ENCODE results near the gene DHRS12. TPM values are rescaled to one million over a fixed set of nuclear protein-coding genes. Genes with fewer than 3 reads are reported as not detected.

DHRS12 gene
- total RNA-seq, 4 donors from 2014 or later, result 4.7 to 11.3 (median 7.9) TPM

GRCh38 chr13:51802631-51803418 is 1.1 kb downstream of the DHRS12 start:
- TF ChIP-seq CTCF (IDR thresholded peaks at IDR 0.05), result no peak
- no peak for TF ChIP-seq POLR2A (IDR thresholded peaks at IDR 0.05)
- Histone ChIP-seq H3K27ac (peak overlapping the region; percentile 97 to 100 (median 98)), H3K4me1 (peaks cover 20 to 61% (median 33%) of the 10 kb centered on the region in 3 donors), H3K4me3 (peak overlapping the region; percentile 73 to 91 (median 80)), H3K27me3 (no peaks in the 10 kb centered on the region), H3K9me3 (no peaks in the 10 kb centered on the region), H3K36me3 (peaks cover 0 to 12% (median 0%) of the 10 kb centered on the region in 3 donors)
- DNase-seq, result no peak
- WGBS, 2 donors, result 26 to 40% methylated on average over 7 to 9 of the region's 9 CpGs
- intact Hi-C loops (cut with DNase I), result loop anchor here (5.0 kb wide), 1 partner anchor 221 kb away; the partner anchor contains the start of gene WDFY2

GRCh38 chr13:51801631-51802099 is 2.3 kb downstream of the DHRS12 start:
- Histone ChIP-seq H3K4me1 (peaks cover 20 to 67% (median 33%) of the 10 kb centered on the region in 3 donors), H3K27me3 (no peaks in the 10 kb centered on the region), H3K27ac (peak overlapping the region; percentile 97 to 100 (median 98)), H3K9me3 (no peaks in the 10 kb centered on the region), H3K4me3 (peak overlapping the region in 1 of 4 donors; percentile 26), H3K36me3 (peaks cover 0 to 20% (median 0%) of the 10 kb centered on the region in 3 donors)
- no peak for TF ChIP-seq POLR2A (IDR thresholded peaks at IDR 0.05)
- peak in 1 of 6 experiments; percentile 25 for TF ChIP-seq CTCF (IDR thresholded peaks at IDR 0.05)
- intact Hi-C loops (cut with DNase I), result loop anchor here (5.0 kb wide), 1 partner anchor 219 kb away; the partner anchor contains the start of gene WDFY2
- DNase-seq, result no peak
- WGBS, 2 donors, result 22 to 41% methylated on average over 7 of the region's 7 CpGs

GRCh38 chr13:51800486-51800885 is 3.5 kb downstream of the DHRS12 start:
- H3K4me3 ChIP-seq, result no peak overlapping the region
- H3K36me3 ChIP-seq, result peaks cover 0 to 22% (median 1%) of the 10 kb centered on the region in 3 donors
- 36 to 75% methylated on average over 2 of the region's 5 CpGs for WGBS, 2 donors
- no peaks in the 10 kb centered on the region for H3K9me3 ChIP-seq
- peaks cover 20 to 60% (median 33%) of the 10 kb centered on the region in 3 donors for H3K4me1 ChIP-seq
- intact Hi-C loops (cut with DNase I), result loop anchor here (5.0 kb wide), 1 partner anchor 218 kb away; the partner anchor contains the start of gene WDFY2
- no peak for DNase-seq
- no peak for TF ChIP-seq POLR2A (IDR thresholded peaks at IDR 0.05)
- TF ChIP-seq CTCF (IDR thresholded peaks at IDR 0.05), result no peak
- H3K27me3 ChIP-seq, result no peaks in the 10 kb centered on the region
- peak overlapping the region in 2 of 4 donors; percentile 97 to 100 for H3K27ac ChIP-seq

GRCh38 chr13:51799261-51799660 is 4.7 kb downstream of the DHRS12 start:
- no peak for DNase-seq
- no peak for TF ChIP-seq POLR2A (IDR thresholded peaks at IDR 0.05)
- TF ChIP-seq CTCF (IDR thresholded peaks at IDR 0.05), result no peak
- Histone ChIP-seq H3K36me3 (peaks cover 0 to 22% (median 3%) of the 10 kb centered on the region in 3 donors), H3K27ac (no peak overlapping the region), H3K27me3 (no peaks in the 10 kb centered on the region), H3K4me3 (no peak overlapping the region), H3K4me1 (peaks cover 20 to 48% (median 24%) of the 10 kb centered on the region in 3 donors), H3K9me3 (no peaks in the 10 kb centered on the region)
- 74 to 95% methylated on average over 4 to 5 of the region's 12 CpGs for WGBS, 2 donors
- intact Hi-C loops (cut with DNase I), result no loop called here
